ENCODE measurements around the gene NAIF1.
"Not testable (repeated sequence)": the region's sequence is repeated elsewhere in the genome, so short reads cannot be mapped to it uniquely, and the experiment has no call there.

The NAIF1 gene

GRCh38 chr9:128082151-128082550 is 15.0 kb upstream of the NAIF1 start:
- DNase-seq, result peak; percentile 60

GRCh38 chr9:128081056-128081455 is 13.9 kb upstream of the NAIF1 start:
- peak; percentile 58 for DNase-seq

GRCh38 chr9:128080206-128080605 is 13.1 kb upstream of the NAIF1 start:
- DNase-seq, result no peak

DNA sequence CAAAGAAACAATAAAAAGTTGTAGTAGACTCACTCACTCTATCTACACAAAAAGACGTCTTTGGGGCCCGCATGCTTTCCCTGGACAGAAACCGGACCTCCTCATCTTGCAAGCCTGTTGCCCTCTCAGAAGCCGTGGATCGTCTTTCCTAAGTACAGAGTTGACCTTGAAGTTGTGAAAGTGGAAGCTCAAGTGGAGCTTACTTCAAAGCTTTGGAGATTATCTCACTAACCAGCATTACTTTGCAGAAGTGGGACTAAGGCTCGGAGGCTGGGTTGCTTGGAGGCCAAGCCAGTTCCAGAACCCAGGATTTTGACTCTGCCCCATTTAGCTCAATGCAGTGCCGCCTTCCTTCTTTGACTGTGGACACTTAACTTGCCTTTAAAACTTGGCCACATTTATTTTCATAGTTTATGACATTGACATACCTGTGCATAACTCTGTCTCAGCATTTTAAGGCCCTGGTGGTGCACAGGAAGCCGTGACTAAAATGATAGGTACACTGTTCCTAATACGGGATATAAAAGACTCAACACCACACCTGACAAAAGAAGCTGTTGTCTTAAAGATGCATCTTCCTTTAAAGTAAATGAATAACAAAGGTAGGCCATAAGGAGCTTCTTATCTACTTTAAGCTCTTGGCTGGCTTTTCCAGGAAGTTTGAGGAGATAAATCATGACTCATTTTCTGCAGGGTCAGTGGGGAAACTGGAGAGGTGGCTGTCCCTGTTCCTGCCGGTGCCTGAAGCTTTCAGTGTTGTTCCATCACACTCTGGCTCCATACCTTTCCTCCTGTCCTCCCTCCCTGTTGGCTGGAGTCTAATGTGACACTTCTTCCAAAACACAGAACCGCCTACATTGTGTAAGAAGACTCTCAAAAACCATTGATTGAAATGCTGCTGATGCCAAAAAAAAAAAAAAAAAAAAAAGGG is 11.6 kb upstream of the NAIF1 start:
- DNase-seq, result no peak

DNA sequence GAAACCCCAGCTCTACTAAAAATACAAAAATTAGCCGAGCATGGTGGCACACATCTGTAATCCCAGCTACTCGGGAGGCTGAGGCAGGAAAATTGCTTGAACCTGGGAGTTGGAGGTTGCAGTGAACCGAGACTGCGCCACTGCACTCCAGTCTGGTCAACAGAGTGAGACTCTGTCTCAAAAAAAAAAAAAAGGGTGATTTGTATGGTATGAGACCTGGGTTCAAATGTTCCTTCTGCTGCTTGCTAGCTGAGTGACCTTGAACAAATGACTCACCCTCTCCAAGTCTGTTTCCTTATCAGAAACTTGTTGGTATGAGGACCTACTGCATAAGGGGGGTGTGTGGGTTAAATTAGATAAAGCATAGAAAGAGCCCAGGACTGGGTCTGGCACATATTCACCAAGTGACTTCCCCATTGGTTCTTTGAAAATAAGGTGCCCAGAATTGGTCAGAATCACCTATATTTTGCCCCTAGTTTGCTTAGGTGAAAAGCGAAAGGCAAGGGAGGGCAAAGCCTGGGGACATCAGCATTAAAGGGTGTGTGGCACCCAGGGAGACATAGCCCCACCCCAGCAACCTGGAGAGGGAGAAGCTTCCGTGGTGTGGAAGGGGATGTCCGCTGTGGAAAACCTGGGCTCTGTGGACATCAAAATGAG is 10.9 kb upstream of the NAIF1 start:
- DNase-seq, result no peak

GRCh38 chr9:128073253-128073886 is 6.2 kb upstream of the NAIF1 start:
- DNase-seq, result no peak

DNA sequence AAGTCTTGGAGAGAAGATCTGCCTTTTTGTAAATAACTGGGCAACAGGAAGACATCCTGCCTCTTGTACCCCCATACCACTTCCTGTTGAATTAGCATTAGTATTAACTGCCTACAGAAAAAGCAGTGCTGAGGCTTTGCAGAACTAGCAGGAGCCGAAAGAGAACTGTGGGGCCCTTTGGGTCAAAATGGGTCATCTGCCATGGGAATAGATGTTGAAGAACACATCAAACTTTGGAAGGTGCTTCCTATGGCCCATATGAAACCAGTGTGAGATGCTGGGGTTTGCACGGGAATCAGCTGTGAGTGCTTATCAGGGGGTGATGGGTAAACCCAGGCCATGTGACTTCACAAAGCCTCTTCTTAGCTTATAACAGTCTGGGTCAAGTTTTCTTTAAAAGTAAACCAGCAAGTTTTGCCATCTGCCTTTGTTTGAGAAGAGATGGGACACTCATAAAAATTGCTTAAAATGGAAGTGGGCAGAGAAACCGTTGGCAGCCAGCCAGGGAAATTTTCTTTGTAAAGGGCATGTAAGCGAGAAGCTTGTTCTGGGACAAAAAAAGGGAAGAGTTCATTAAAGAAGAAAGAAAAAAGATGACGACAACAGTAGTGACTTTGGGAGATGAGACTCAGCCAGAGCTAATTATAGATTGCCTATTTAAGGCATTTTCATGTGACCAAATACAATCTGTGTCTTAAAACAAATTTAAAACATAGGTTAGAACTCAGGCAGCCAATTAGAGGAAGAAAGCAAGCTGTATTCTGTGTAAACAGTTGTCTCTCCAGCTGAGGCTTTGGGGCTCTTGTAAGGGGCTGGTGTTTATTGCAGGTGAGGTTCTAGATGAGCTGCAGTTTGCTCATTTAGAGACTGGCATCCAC is 5.3 kb upstream of the NAIF1 start:
- DNase-seq, result no peak

- DNase-seq, result not testable (repeated sequence)
Measured at GRCh38 chr9:128071475-128071874, 4.4 kb upstream of the NAIF1 start.

GRCh38 chr9:128070874-128071273 is 3.8 kb upstream of the NAIF1 start:
- DNase-seq, result no peak

- no peak for DNase-seq
Measured at GRCh38 chr9:128068386-128069205, 1.5 kb upstream of the NAIF1 start.

DNA sequence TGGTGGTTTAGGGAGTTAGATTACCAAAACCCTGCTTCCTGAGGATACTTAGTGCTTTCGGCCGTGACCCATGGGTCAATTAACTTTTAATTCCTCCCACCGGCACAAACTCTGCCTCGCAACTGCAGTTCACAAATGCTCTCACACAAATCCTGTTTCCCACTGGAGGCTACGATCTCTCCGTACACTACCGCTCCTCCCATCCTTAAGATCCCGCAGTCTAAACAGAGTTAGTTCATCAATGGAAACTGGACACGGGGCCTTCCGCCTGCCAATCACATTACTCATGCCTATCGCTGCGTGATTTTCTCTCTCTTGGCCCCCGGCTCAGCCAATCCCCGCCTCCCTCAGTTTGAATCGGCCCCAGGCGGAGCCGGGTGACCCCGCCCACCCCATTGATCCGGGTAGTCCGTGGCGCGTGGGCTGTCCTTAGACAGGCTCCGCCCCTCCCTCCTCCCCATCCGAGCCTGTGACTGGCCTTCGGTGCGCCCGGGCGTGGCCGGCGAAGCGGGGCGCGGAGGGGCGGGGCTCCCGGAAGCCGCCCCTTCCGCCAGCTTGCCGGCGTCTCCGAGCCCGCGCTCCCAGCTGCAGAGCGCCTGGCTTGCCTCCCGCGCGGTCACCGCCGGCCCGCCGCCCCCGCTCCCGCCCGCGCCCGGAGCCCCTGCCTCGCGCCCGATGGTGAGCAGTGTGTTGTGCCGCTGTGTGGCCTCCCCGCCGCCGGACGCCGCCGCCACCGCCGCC is 695 bp upstream of the NAIF1 start, which contains the start of gene SLC25A25:
Gene SLC25A25, plus strand, starts transcription at position 588 of the 741 bp plus-strand sequence. Its CDS starts 88 bp downstream, at position 676.
- DNase-seq, result peak; percentile 98

DNA sequence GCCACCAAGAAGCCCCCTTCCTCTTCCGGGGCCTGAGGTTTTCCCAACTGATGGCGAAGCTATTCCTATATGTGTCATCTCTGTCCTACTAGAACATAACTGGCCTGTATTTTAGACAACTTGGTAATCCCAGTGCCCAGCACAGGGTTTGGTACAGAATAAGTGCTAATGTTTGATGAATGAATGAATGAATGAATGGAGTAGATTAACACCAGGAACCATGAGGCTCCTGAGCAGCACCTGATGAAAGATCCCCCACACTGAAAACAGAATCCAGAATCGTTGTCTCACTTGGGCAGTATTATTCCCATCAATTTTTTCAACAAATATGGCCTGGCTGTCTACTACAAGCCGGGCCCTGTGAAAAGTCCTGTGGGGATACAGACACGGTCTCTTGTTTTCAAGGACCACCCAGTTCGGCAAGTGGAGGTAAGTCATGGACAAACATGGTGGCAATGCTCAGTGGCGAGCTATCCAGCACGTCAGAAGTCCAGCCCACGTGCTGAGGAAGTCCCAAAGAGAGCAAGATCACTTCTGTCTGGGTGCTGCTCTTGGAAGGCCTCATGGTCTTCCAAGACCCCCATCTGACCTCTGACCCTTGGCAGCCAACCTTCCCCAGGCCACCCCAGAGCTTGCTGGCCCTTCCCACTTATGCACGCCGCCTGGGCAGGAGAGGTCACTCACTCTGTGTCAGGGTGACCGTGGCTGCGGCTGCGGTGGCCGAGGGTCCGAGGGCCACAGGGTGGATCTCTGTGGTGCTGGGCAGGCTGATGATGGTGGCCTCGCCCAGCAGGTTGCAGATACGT is 1.0 kb downstream of the NAIF1 start:
- no peak for DNase-seq

GRCh38 chr9:128062846-128063831 is 4.0 kb downstream of the NAIF1 start:
- no peak for DNase-seq

GRCh38 chr9:128062279-128062678 is 4.8 kb downstream of the NAIF1 start:
- DNase-seq, result no peak

- DNase-seq, result no peak
Measured at GRCh38 chr9:128061275-128061960, 5.7 kb downstream of the NAIF1 start.

GRCh38 chr9:128059365-128059983 is 7.6 kb downstream of the NAIF1 start:
- no peak for DNase-seq

DNA sequence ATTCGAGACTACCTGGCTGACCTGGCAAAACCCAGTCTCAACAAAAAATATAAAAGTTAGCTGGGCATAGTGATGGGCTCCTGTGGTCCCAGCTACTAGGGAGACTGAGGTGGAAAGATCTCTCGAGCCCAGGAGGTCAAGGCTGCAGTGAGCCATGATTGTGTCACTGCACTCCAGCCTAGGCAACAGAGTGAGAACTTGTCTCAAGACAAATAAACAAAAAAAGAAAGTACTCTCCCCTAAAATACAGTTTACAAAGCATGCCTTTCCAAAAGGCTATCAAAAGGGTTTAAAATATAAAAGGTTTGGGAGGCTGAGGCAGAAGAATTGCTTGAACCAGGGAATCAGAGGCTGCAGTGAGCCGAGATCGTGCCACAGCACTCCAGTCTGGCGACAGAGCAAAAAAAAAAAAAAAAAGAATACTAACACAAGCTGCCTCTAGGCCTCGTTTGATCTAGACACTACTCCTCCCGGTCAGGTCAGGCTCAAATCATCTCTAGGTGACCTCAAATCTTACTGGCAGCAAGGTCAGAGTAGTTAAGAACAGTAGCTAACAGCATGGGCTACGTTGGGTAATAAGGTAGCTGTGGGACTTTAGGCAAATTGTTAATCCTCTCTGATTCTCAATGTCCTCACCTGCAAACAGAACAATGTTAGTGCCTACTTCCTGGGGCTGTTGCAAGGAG is 9.3 kb downstream of the NAIF1 start:
- no peak for DNase-seq
